ENCODE data around the gene ENC1. TPM values are rescaled to one million over a fixed set of nuclear protein-coding genes. Genes with fewer than 3 reads are reported as not detected.
"Not testable (repeated sequence)": the region's sequence is repeated elsewhere in the genome, so short reads cannot be mapped to it uniquely, and the experiment has no call there.

The ENC1 gene
- total RNA-seq, 1 donor from 2014 or later, result 135 TPM

DNA sequence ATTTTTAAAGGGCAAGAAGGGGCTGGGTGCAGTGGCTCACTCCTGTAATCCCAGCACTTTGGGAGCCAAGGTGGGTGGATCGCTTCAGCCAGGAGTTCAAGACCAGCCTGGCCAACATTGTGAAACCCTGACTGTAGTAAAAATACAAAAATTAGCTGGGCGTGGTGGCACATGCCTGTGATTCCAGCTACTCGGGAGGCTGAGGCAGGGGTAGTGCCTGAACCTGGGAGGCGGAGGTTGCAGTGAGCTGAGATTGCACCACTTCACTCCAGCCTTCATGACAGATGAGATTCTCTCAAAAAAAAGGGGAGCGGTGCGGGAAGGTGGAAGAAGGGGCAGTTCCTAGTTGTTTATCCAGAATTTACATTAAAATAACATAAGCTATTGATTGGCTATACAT lies 35.9 kb upstream of the ENC1 start:
- not testable (repeated sequence) for H3K27ac Mint-ChIP-seq (ENCODE audit: unreplicated experiment); H3K9me3 Mint-ChIP-seq; H3K36me3 Mint-ChIP-seq (ENCODE audit: low read depth); DNase-seq (ENCODE audit: low read depth, low spot score); H3K27me3 Mint-ChIP-seq (ENCODE audit: low read depth); H3K4me3 Mint-ChIP-seq
- H3K4me1 Mint-ChIP-seq, result peaks cover 20% of the 10 kb centered on the region

DNA sequence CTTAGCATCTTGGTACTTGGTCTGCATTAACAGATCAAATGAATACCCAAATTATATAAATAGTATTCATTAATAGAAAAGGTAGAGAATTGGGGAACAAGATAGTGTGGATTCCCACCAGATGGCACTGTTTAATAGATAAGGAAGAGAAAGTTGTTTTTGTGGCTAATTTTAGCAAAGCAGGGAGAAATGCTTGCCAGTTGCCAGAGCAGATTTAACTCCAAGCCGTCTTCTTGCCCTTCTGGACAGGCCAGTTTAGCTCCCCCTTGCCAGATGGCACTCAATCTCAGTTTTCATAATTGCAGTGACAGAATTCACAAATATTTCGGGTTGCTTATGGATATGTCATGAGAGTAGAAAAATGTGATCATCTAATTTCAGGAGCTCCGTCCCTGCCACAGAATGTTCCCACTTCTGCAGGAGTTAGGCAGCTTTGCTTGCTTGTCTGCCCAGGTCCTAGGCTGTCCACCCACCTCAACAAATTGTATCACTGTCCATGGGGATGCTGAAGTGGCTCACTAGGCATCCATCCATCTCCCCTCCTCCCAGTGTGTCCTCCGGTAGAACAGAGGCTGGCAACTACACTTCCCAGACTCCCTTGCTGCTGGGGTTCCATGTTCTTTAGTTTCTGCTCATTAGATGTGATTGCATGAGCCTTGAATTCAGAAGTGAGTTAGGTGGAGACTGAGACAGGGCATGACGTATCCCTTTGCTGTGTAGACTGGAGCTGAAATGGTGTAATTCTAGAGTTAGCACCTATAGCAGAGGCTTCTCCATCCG lies 32.7 kb upstream of the ENC1 start:
- Mint-ChIP-seq H3K9me3 (no peaks in the 10 kb centered on the region), H3K36me3 (ENCODE audit: low read depth) (no peaks in the 10 kb centered on the region), H3K4me3 (no peak overlapping the region), H3K27ac (ENCODE audit: unreplicated experiment) (no peak overlapping the region), H3K4me1 (peaks cover 23% of the 10 kb centered on the region), H3K27me3 (ENCODE audit: low read depth) (no peaks in the 10 kb centered on the region)
- no peak for DNase-seq (ENCODE audit: low read depth, low spot score)
- TF ChIP-seq, protein P1, sequence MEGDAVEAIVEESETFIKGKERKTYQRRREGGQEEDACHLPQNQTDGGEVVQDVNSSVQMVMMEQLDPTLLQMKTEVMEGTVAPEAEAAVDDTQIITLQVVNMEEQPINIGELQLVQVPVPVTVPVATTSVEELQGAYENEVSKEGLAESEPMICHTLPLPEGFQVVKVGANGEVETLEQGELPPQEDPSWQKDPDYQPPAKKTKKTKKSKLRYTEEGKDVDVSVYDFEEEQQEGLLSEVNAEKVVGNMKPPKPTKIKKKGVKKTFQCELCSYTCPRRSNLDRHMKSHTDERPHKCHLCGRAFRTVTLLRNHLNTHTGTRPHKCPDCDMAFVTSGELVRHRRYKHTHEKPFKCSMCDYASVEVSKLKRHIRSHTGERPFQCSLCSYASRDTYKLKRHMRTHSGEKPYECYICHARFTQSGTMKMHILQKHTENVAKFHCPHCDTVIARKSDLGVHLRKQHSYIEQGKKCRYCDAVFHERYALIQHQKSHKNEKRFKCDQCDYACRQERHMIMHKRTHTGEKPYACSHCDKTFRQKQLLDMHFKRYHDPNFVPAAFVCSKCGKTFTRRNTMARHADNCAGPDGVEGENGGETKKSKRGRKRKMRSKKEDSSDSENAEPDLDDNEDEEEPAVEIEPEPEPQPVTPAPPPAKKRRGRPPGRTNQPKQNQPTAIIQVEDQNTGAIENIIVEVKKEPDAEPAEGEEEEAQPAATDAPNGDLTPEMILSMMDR (conservative IDR thresholded peaks at IDR 0.05), result peak; percentile 63

DNA sequence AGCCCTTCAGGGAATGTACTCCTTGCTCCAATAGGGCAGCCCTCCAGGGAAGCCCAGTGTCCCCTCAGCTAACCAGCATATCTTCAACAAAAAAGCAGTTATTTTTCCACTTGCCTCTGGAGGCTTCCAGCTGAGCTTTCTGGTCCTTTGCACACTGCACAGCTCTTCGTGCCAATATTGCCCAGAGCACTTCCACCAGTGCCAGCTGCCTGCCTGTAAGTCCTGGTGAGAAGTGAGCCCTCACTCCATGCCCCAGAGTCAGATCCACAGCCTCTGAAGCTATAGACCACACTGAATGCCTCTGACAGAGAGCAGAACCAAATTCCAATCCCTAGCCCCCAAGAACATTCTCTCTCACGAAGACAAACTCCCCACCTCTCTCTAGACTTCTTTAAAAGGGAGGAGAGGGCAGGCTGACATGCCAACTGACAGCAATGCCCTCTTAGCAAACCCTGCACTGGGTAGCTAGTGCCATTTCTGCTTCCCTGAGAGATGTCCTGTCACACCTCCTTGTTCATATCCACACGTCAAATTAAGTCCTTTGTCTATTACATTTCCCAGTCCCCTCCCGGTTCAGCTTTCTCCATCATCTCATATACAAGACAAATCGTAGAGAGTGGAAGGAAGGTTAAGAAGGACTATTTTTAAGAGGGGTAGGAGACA lies 31.8 kb upstream of the ENC1 start:
- Mint-ChIP-seq H3K27me3 (ENCODE audit: low read depth) (no peaks in the 10 kb centered on the region), H3K9me3 (no peaks in the 10 kb centered on the region), H3K4me3 (no peak overlapping the region), H3K36me3 (ENCODE audit: low read depth) (no peaks in the 10 kb centered on the region), H3K4me1 (peaks cover 23% of the 10 kb centered on the region), H3K27ac (ENCODE audit: unreplicated experiment) (no peak overlapping the region)
- no peak for DNase-seq (ENCODE audit: low read depth, low spot score)
- TF ChIP-seq, protein P1 (conservative IDR thresholded peaks at IDR 0.05), result no peak

DNA sequence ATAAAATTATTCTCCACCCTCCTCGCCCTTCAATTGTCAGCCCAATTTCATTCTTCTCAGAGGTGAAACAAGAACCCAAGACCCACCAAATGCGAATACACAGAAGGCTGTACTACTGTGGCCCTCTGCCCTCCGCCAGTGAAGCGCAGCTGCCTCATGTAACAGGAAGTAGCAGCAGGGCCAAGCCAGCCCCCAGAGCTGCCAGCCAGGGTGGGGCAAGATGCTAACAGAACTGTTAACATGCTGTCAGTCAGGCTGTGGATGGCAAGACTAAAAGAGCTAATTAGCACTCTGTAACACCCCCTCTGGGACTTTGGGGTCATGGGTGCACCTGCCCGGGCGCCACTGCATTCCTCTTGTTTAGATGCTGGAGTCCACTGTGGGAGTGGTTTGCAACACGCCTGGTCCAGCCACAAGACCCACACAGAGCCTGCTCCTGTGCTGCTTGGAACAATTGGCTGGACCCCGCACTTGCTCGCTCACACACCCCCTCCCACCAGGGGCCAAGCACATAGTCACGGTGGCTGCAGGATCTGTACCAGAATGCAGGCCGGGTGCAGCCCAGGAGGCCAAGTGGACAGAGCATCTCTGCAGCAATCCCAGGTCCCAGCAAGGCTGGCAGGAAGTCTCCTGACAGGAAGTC lies 30.0 kb upstream of the ENC1 start:
- no peak for DNase-seq (ENCODE audit: low read depth, low spot score)
- Mint-ChIP-seq H3K4me3 (no peak overlapping the region), H3K9me3 (no peaks in the 10 kb centered on the region), H3K27ac (ENCODE audit: unreplicated experiment) (no peak overlapping the region), H3K36me3 (ENCODE audit: low read depth) (no peaks in the 10 kb centered on the region), H3K27me3 (ENCODE audit: low read depth) (no peaks in the 10 kb centered on the region), H3K4me1 (peaks cover 20% of the 10 kb centered on the region)
- TF ChIP-seq, protein P1 (conservative IDR thresholded peaks at IDR 0.05), result no peak

DNA sequence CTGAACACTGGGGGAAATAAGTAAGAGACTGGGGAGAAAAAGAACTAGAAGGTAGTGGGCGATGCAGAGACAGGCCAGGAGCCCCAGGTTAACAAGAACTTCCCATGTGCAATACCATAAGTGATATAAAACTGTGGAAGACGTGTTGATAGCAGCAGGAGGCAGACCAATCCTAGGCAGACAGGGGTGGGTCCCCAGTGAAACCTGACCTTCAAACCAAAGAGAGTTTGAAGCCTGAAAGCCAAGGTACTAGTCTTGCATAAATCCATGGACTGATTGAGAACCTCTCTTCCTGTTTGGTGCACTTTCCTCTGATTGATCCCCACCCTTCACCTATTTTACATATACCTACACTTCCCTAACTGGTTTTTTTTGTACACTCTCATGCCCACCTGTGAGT lies 29.3 kb upstream of the ENC1 start:
- H3K27ac Mint-ChIP-seq (ENCODE audit: unreplicated experiment), result no peak overlapping the region
- peaks cover 14% of the 10 kb centered on the region for H3K4me1 Mint-ChIP-seq
- H3K9me3 Mint-ChIP-seq, result no peaks in the 10 kb centered on the region

More for the DNA sequence above, 29.3 kb upstream of the ENC1 start:
- Mint-ChIP-seq H3K27me3 (ENCODE audit: low read depth) (no peaks in the 10 kb centered on the region), H3K4me3 (no peak overlapping the region), H3K36me3 (ENCODE audit: low read depth) (no peaks in the 10 kb centered on the region)
- TF ChIP-seq, protein P1 (conservative IDR thresholded peaks at IDR 0.05), result no peak
- DNase-seq (ENCODE audit: low read depth, low spot score), result no peak

Data from neural crest cell (in vitro differentiated cells).